Osteoblast (primary cell): Measurements from ENCODE around the gene IL19. TPM values are rescaled to one million over a fixed set of nuclear protein-coding genes. Genes with fewer than 3 reads are reported as not detected.

Experiments
- DNase-seq: peaks from one replicate; pipeline ENCODE4 v3.0.0; 2011; ENCODE audit warnings: low spot score, mixed read lengths; ENCODE audit not compliant: insufficient read length; ENCODE audit errors: missing footprints
- H2AFZ ChIP-seq: 2 replicates; pipeline ENCODE4 v1.6.0; 2011; ENCODE audit warnings: mild to moderate bottlenecking, low read length
- H3K27ac ChIP-seq: 2 replicates; pipeline ENCODE4 v1.5.1; 2011; ENCODE audit warnings: mild to moderate bottlenecking, low read depth, low read length, moderate library complexity
- H3K27me3 ChIP-seq: 2 replicates; pipeline ENCODE4 v1.6.0; 2012; ENCODE audit warnings: mild to moderate bottlenecking, control low read depth, inconsistent platforms, low read length, moderate library complexity; ENCODE audit not compliant: insufficient read depth
- H3K36me3 ChIP-seq: 2 replicates; pipeline ENCODE4 v1.5.1; 2011; ENCODE audit warnings: mild to moderate bottlenecking, low read length, control low read depth, moderate library complexity; ENCODE audit not compliant: insufficient read depth
- H3K4me1 ChIP-seq: 2 replicates; pipeline ENCODE4 v1.5.1; 2011; ENCODE audit warnings: mild to moderate bottlenecking, low read length, control low read depth, moderate library complexity; ENCODE audit not compliant: insufficient read depth
- H3K4me2 ChIP-seq: 2 replicates; pipeline ENCODE4 v1.6.0; 2011; ENCODE audit warnings: mild to moderate bottlenecking, low read length; ENCODE audit not compliant: insufficient read depth
- H3K4me3 ChIP-seq: fragments of 200-600 bp; sonication (generic); 3 replicates; pipeline ENCODE4 v1.5.1; 2012; ENCODE audit warnings: mild to moderate bottlenecking, low read length, inconsistent platforms; ENCODE audit not compliant: insufficient read depth
- H3K79me2 ChIP-seq: 2 replicates; pipeline ENCODE4 v1.6.0; 2012; ENCODE audit warnings: mild to moderate bottlenecking, low read length, control low read depth, inconsistent platforms; ENCODE audit not compliant: insufficient read depth
- H3K9me3 ChIP-seq: 2 replicates; pipeline ENCODE4 v1.5.1; 2011; ENCODE audit warnings: low read depth, low read length, control low read depth
- H4K20me1 ChIP-seq: 2 replicates; pipeline ENCODE4 v1.6.0; 2012; ENCODE audit warnings: mild to moderate bottlenecking, low read length, control low read depth; ENCODE audit not compliant: insufficient read depth
- total RNA-seq: library from RNA; depleted of rRNA; stranded (reverse); fragments of >200 nt; gene quantifications from 2 replicates; pipeline ENCODE4 v1.2.3, GENCODE V29; 2012
- TF ChIP-seq, protein P1 (sequence below): IDR thresholded peaks from 2 replicates; pipeline ENCODE4 v1.5.1; 2011; ENCODE audit warnings: mild to moderate bottlenecking, low read depth, low read length, moderate library complexity; ENCODE audit errors: extremely low read depth

The IL19 gene
- total RNA-seq, 1 donor = not detected

DNA sequence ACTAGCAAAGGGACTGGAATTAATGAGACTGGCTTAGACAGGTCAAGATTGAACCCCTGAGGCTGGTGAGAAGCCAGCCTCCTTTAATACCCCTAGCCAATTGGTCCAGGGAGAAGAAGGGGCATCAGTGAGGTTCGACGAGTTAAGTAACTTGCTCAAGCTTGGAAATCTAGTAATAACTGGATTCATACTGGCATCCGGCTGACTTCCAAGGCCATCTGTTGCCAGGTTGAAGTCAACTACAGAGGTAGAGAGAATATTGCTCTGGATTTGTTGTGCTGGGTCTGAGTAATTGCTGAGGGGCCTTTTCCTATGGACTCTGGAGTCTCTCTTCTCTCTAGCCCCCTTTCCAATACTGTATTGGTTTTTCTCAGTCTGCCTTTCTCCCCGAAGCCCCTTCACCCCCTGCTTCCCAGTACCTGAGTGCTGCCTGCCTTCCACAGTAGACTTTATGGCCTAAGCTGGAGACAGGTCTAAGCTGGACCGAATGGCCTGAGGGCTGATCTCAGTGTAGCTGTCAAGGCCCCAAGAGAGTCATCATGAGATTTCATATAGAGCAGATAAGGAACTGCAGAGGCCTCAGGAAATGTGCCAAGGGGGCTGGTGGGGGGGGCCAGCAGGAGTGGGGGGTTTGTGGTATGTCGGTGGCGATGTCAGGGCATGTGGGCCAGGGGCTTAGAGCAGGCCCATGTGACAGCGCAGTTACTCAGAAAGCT is 42.4 kb upstream of the IL19 start:
- H3K4me1 ChIP-seq = peaks cover 12% of the 10 kb centered on the region
- no peaks in the 10 kb centered on the region for H3K27me3 ChIP-seq
- H3K4me2 ChIP-seq = no peak overlapping the region
- TF ChIP-seq, protein P1, sequence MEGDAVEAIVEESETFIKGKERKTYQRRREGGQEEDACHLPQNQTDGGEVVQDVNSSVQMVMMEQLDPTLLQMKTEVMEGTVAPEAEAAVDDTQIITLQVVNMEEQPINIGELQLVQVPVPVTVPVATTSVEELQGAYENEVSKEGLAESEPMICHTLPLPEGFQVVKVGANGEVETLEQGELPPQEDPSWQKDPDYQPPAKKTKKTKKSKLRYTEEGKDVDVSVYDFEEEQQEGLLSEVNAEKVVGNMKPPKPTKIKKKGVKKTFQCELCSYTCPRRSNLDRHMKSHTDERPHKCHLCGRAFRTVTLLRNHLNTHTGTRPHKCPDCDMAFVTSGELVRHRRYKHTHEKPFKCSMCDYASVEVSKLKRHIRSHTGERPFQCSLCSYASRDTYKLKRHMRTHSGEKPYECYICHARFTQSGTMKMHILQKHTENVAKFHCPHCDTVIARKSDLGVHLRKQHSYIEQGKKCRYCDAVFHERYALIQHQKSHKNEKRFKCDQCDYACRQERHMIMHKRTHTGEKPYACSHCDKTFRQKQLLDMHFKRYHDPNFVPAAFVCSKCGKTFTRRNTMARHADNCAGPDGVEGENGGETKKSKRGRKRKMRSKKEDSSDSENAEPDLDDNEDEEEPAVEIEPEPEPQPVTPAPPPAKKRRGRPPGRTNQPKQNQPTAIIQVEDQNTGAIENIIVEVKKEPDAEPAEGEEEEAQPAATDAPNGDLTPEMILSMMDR = no peak
- peaks cover 44% of the 10 kb centered on the region for H3K36me3 ChIP-seq
- H3K9me3 ChIP-seq = no peaks in the 10 kb centered on the region
- H3K79me2 ChIP-seq = peaks cover 74% of the 10 kb centered on the region
- no peak for DNase-seq
- H3K4me3 ChIP-seq = no peak overlapping the region
- no peak overlapping the region for H2AFZ ChIP-seq
- peak overlapping the region; percentile 4 for H3K27ac ChIP-seq
- H4K20me1 ChIP-seq = peaks cover 84% of the 10 kb centered on the region

DNA sequence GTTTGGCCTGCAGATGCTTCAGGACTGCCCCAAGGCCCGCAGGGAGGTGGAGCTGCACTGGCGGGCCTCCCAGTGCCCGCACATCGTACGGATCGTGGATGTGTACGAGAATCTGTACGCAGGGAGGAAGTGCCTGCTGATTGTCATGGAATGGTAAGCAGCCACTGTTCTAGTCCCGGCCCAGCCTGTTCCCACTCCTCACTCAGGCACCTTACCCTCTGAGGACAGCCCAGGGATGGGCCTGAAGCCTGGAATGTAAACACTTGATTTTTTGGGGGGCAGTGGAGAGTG is 41.9 kb upstream of the IL19 start:
- Histone ChIP-seq H3K4me3 (no peak overlapping the region), H3K36me3 (peaks cover 45% of the 10 kb centered on the region), H4K20me1 (peaks cover 80% of the 10 kb centered on the region)

DNA sequence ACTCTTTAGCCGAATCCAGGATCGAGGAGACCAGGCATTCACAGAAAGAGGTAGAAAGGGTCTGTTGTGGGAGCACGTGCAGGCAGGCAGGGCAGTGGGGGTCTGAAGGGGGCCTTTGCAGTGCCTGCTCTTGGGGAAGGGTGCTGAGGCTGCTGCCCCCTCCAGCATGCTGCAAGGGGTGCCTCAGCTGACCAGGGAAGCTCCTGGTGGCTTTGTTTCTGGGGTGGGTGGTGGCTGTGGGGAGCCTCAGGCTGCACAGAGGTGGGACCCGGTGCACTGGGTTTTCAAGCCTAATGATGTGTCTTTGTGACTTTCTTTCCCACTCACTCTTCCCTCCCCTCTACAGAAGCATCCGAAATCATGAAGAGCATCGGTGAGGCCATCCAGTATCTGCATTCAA is 41.5 kb upstream of the IL19 start:
- Histone ChIP-seq H3K79me2 (peaks cover 65% of the 10 kb centered on the region), H3K4me1 (peaks cover 3% of the 10 kb centered on the region), H2AFZ (no peak overlapping the region), H3K4me3 (no peak overlapping the region), H3K9me3 (no peaks in the 10 kb centered on the region), H3K4me2 (no peak overlapping the region), H4K20me1 (peaks cover 80% of the 10 kb centered on the region), H3K27me3 (no peaks in the 10 kb centered on the region), H3K27ac (no peak overlapping the region), H3K36me3 (peaks cover 45% of the 10 kb centered on the region)
- TF ChIP-seq, protein P1 = no peak
- DNase-seq = no peak

More for the DNA sequence above, 41.9 kb upstream of the IL19 start:
- no peaks in the 10 kb centered on the region for H3K27me3 ChIP-seq
- H3K9me3 ChIP-seq = no peaks in the 10 kb centered on the region
- no peak for DNase-seq
- no peak overlapping the region for H3K4me2 ChIP-seq
- TF ChIP-seq, protein P1 = no peak
- H3K79me2 ChIP-seq = peaks cover 69% of the 10 kb centered on the region
- peaks cover 7% of the 10 kb centered on the region for H3K4me1 ChIP-seq
- H2AFZ ChIP-seq = no peak overlapping the region
- no peak overlapping the region for H3K27ac ChIP-seq

DNA sequence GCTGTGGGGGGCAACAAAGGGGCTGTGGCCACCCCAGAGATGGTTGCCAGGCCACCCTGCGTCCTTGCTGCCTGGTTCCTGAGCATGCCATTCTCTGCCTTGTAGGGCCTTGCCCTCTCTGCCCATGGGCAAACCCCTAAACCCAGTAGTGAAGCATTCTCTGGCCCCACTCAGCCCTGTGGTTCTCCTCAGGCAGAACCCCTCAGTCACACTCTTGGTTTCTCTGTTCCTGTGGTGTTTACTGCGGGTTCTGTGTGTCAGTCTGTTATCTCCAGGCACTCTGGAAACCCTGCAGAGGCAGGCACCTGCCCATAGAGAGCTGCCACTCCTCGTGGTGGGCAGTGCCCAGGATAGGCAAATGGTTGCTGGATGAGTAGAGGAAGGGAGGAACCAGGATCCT is 41.1 kb upstream of the IL19 start:
- no peak for DNase-seq
- H3K27ac ChIP-seq = no peak overlapping the region
- peaks cover 81% of the 10 kb centered on the region for H4K20me1 ChIP-seq
- no peak overlapping the region for H2AFZ ChIP-seq
- peaks cover 62% of the 10 kb centered on the region for H3K79me2 ChIP-seq
- TF ChIP-seq, protein P1 = no peak
- H3K9me3 ChIP-seq = no peaks in the 10 kb centered on the region
- no peak overlapping the region for H3K4me3 ChIP-seq
- H3K4me2 ChIP-seq = no peak overlapping the region
- H3K36me3 ChIP-seq = peaks cover 49% of the 10 kb centered on the region
- no peaks in the 10 kb centered on the region for H3K27me3 ChIP-seq
- H3K4me1 ChIP-seq = no peaks in the 10 kb centered on the region
